Caco-2 (cell line): ENCODE data around the gene RHBDL3. TPM values are rescaled to one million over a fixed set of nuclear protein-coding genes. Genes with fewer than 3 reads are reported as not detected.

Experiments used
- BruUV-seq: library from RNA; stranded (reverse); fragments of 400-500 nt; replicated peaks from 2 replicates; lab custom pipeline; 2021; lab: Mats Ljungman, UMichigan
- CTCF ChIA-PET: fragments of 300-600 bp; sonication (Branson Sonifier 250); formaldehyde crosslinking; loops from one replicate; lab custom pipeline; 2022; ENCODE audit warnings: antibody characterized with exemption; lab: Charles Lee
- POLR2A ChIA-PET: fragments of 300-600 bp; sonication (Branson Sonifier 250); formaldehyde crosslinking; loops from one replicate; lab custom pipeline; 2022; ENCODE audit warnings: antibody characterized with exemption; lab: Charles Lee
- DNase-seq, 2 experiments: peaks; one replicate each; pipeline versions ENCODE4 v3.0.0 to v3.0.0-alpha.2; 2020 to 2022
- H3K27me3 ChIP-seq: replicated peaks from 2 replicates; pipeline ENCODE4 v1.6.0; 2011; ENCODE audit warnings: low read length; ENCODE audit not compliant: control insufficient read depth, insufficient read depth
- H3K36me3 ChIP-seq: 2 replicates; pipeline ENCODE4 v1.5.1; 2011; ENCODE audit warnings: low read length; ENCODE audit not compliant: control insufficient read depth, insufficient read depth
- H3K4me1 ChIP-seq: fragments of 250-450 bp; sonication (Bioruptor Pico); 2 replicates; pipeline ENCODE4 v1.5.1; 2020; ENCODE audit warnings: mild to moderate bottlenecking
- H3K4me3 ChIP-seq: 2 replicates; pipeline ENCODE4 v1.5.1; 2011; ENCODE audit warnings: low read depth, mild to moderate bottlenecking, control low read depth, low read length
- H3K9me3 ChIP-seq: fragments of 250-450 bp; sonication (Bioruptor Pico); 2 replicates; pipeline ENCODE4 v1.5.1; 2020; ENCODE audit warnings: mild to moderate bottlenecking, moderate library complexity
- H3K27ac Mint-ChIP-seq: one replicate; pipeline ENCODE4 v1.8.0; 2022; ENCODE audit warnings: mixed read lengths; ENCODE audit not compliant: unreplicated experiment
- H3K27me3 Mint-ChIP-seq: one replicate; pipeline ENCODE4 v1.8.0; 2022; ENCODE audit warnings: mixed read lengths; ENCODE audit not compliant: insufficient read depth, unreplicated experiment
- H3K36me3 Mint-ChIP-seq: one replicate; pipeline ENCODE4 v1.8.0; 2022; ENCODE audit warnings: mild to moderate bottlenecking, mixed read lengths; ENCODE audit not compliant: insufficient read depth, unreplicated experiment
- H3K4me1 Mint-ChIP-seq: one replicate; pipeline ENCODE4 v1.8.0; 2022; ENCODE audit warnings: low read depth, mixed read lengths; ENCODE audit not compliant: unreplicated experiment
- H3K4me3 Mint-ChIP-seq: one replicate; pipeline ENCODE4 v1.8.0; 2022; ENCODE audit warnings: mild to moderate bottlenecking, moderate library complexity, mixed read lengths; ENCODE audit not compliant: unreplicated experiment
- H3K9me3 Mint-ChIP-seq: one replicate; pipeline ENCODE4 v1.8.0; 2022; ENCODE audit warnings: mixed read lengths; ENCODE audit not compliant: unreplicated experiment
- CTCF ChIP-seq, 2 experiments: fragments of 200-600 bp in 1 of 2; IDR thresholded peaks; 1 replicate in 1 of 2; 2 replicates in 1 of 2; pipeline versions ENCODE4 v1.5.1 to v1.8.0; 2011 to 2022; ENCODE audit warnings: antibody characterized with exemption in 1 of 2, control low read depth in 1 of 2, inconsistent platforms in 1 of 2, low read depth in 1 of 2, low read length in 1 of 2, mild to moderate bottlenecking in 1 of 2, moderate library complexity in 1 of 2; ENCODE audit not compliant: insufficient read depth in 1 of 2, severe bottlenecking in 1 of 2, unreplicated experiment in 1 of 2
- intact Hi-C: fragments of 100-400 bp; cut with micrococcal nuclease; formaldehyde crosslinking; loops from one replicate; pipeline ENCODE4 v1.10.0; 2022; ENCODE audit not compliant: unreplicated experiment
- total RNA-seq: library from RNA; stranded (reverse); gene quantifications from 2 replicates; pipeline ENCODE4 v1.2.3, GENCODE V29; 2022

RHBDL3 gene
- total RNA-seq, 1 experiment from 2014 or later = not detected

- ChIA-PET CTCF (no interaction called here), POLR2A (no interaction called here)
- DNase-seq = no peak
- Mint-ChIP-seq H3K27ac (no peak overlapping the region), H3K4me3 (no peak overlapping the region), H3K36me3 (no peaks in the 10 kb centered on the region), H3K9me3 (no peaks in the 10 kb centered on the region), H3K27me3 (no peaks in the 10 kb centered on the region), H3K4me1 (no peaks in the 10 kb centered on the region)
- no TSS peak for BruUV-seq
- Histone ChIP-seq H3K4me3 (no peak overlapping the region), H3K4me1 (no peaks in the 10 kb centered on the region), H3K36me3 (no peaks in the 10 kb centered on the region), H3K27me3 (no peaks in the 10 kb centered on the region), H3K9me3 (no peaks in the 10 kb centered on the region)
- TF ChIP-seq CTCF (IDR thresholded peaks at IDR 0.05; ENCODE audit: insufficient read depth in 1 of 2, low read depth in 1 of 2, low read length in 1 of 2, severe bottlenecking in 1 of 2, unreplicated experiment in 1 of 2) = no peak
- intact Hi-C loops = no loop called here
Measured at GRCh38 chr17:32327911-32328310, 62.3 kb downstream of the RHBDL3 start.

DNA sequence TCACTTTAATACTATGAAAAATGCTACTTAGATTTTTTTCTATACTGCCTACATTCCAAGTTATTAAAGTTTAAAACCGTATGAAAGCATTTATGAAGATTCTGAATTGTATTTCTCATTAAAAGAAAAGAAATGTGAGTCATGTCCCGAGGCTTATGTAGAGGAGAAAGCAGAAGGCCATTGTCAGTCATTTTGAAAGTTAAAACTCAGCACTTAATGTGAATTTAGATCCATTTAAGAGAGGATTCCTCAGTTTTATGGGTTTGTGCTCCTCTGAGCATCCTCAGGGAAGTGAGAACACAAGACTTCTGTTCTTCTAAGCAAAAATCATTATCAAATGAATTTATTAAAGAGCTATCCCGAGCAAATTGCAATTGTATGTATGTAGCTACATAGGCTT is 64.5 kb downstream of the RHBDL3 start:
- CTCF ChIA-PET = interaction anchor here (1.2 to 1.3 kb wide), 2 partner anchors 12 to 114 kb away, joined by 3 to 4 read pairs; partner anchors contain the start of gene PSMD11
- no TSS peak for BruUV-seq
- no peaks in the 10 kb centered on the region for H3K9me3 ChIP-seq

DNA sequence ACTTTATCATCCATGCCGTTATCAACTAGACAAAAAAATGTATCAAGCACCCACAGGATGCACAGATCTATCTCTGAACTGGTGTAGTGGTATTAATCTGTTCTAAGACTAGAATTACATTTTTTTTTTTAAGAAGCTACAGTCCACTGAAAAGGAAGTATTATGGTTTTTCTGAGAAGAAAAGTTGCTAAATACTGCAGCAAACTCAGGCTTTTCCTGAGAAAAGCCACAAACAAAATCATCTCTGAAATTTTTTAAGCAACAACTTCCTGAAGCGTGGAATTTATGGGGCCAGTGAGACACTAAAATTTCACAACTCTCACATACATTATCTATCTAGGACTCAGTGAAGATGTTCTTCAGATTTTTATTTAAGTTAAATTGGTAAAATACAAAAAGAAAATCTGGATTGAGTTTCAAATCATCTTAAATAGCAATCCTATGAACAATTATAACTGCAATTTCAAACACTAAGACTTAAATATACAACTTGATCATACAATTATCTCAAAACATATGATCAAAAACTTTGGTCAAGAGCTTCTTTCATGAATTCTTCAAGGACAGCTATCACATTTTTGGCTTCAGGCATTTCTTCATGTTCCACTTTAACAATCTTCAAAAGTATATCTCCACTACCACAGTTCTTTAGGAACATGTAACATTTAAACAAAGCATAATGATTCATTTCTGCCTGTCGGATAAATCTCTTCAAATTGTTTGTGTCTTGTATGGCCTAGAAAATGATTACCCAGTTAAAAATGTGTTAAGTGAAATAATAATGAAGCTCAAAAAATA is 65.8 kb downstream of the RHBDL3 start:
- no peaks in the 10 kb centered on the region for H3K9me3 ChIP-seq
- Mint-ChIP-seq H3K4me3 (no peak overlapping the region), H3K27me3 (no peaks in the 10 kb centered on the region), H3K4me1 (no peaks in the 10 kb centered on the region), H3K27ac (no peak overlapping the region), H3K9me3 (no peaks in the 10 kb centered on the region), H3K36me3 (no peaks in the 10 kb centered on the region)
- no TSS peak for BruUV-seq
- POLR2A ChIA-PET = interaction anchor here (0.6 kb wide), 2 partner anchors 8 to 9 kb away, joined by 4 to 5 read pairs; no protein-coding TSS in a partner anchor
- no peaks in the 10 kb centered on the region for H3K4me1 ChIP-seq
- no peak overlapping the region for H3K4me3 ChIP-seq
- intact Hi-C loops = no loop called here
- H3K36me3 ChIP-seq = no peaks in the 10 kb centered on the region
- CTCF ChIA-PET = interaction anchor here (1.2 kb wide), 1 partner anchor 113 kb away, joined by 3 read pairs; the partner anchor contains the start of gene PSMD11
- DNase-seq = no peak
- TF ChIP-seq CTCF (IDR thresholded peaks at IDR 0.05; ENCODE audit: insufficient read depth in 1 of 2, low read depth in 1 of 2, low read length in 1 of 2, severe bottlenecking in 1 of 2, unreplicated experiment in 1 of 2) = no peak
- no peaks in the 10 kb centered on the region for H3K27me3 ChIP-seq

More for the DNA sequence above, 64.5 kb downstream of the RHBDL3 start:
- POLR2A ChIA-PET = no interaction called here
- Histone ChIP-seq H3K4me3 (no peak overlapping the region), H3K27me3 (no peaks in the 10 kb centered on the region), H3K4me1 (no peaks in the 10 kb centered on the region), H3K36me3 (no peaks in the 10 kb centered on the region)
- H3K27me3 Mint-ChIP-seq = no peaks in the 10 kb centered on the region
- no peak overlapping the region for H3K27ac Mint-ChIP-seq
- H3K9me3 Mint-ChIP-seq = no peaks in the 10 kb centered on the region
- no peak for DNase-seq
- no peaks in the 10 kb centered on the region for H3K4me1 Mint-ChIP-seq
- no peaks in the 10 kb centered on the region for H3K36me3 Mint-ChIP-seq
- no peak overlapping the region for H3K4me3 Mint-ChIP-seq
- no peak for TF ChIP-seq CTCF (IDR thresholded peaks at IDR 0.05; ENCODE audit: insufficient read depth in 1 of 2, low read depth in 1 of 2, low read length in 1 of 2, severe bottlenecking in 1 of 2, unreplicated experiment in 1 of 2)
- intact Hi-C loops = no loop called here
